ENCODE data around the gene NFS1.
"Not testable (repeated sequence)": the region's sequence is repeated elsewhere in the genome, so short reads cannot be mapped to it uniquely, and the experiment has no call there.

Gene NFS1

GRCh38 chr20:35726842-35727711 is 27.9 kb upstream of the NFS1 start:
- no peak for DNase-seq
- no peaks in the 10 kb centered on the region for H3K9me3 ChIP-seq (ENCODE audit: control insufficient read depth, low read length)
- H3K27ac ChIP-seq (ENCODE audit: insufficient read depth, low read length, poor library complexity, severe bottlenecking), result no peak overlapping the region
- H3K36me3 ChIP-seq (ENCODE audit: control insufficient read depth, insufficient read depth, low read length), result peaks cover 91% of the 10 kb centered on the region
- H3K4me3 ChIP-seq (ENCODE audit: insufficient read depth, low read depth, low read length, poor library complexity, severe bottlenecking), result no peak overlapping the region
- peaks cover 12% of the 10 kb centered on the region for H3K4me1 ChIP-seq (ENCODE audit: control insufficient read depth, insufficient read depth, low read length, poor library complexity, severe bottlenecking)
- no peaks in the 10 kb centered on the region for H3K27me3 ChIP-seq (replicated peaks; ENCODE audit: control insufficient read depth, insufficient read depth, low read length, poor library complexity, severe bottlenecking)

DNA sequence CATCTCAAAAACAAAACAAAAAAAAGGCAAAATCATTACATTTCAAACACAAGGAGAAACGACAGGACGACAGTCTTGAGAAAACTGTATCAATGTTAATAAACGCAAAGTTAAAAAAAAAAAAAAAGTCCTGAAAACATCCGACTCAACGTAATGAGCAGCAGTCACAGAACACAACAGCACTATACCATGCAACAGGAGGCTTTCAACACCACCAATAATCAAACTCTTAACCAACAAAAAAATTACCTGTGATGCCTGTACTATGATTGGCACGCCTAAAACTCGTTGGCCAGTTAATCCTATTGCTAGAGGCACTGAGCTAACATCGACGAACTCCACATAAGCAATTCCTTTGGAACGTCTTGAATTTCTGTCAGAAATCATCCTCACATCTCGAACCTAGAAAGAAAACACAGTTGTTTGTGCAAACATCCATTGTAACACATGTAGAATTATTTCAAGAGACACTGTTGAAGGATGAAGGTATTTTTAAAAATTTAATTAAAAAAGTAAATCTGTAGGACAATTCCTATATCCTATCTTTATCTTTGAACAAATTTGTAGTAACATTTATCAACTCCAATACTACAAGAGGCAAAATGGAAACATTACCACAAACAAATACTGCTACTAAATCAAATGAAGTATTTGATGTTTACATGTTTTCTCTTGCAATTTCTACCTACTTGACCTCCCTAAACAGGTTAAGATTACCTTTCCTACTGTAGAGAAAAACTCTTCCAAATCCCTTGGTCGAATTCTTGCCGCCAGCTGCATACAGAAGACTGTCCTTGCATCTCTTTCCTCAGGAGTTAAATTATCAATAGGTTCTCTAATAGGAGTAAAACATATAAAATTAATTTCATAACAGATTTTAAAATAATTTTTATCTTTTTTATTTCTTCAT is 25.4 kb upstream of the NFS1 start:
- no peak overlapping the region for H3K27ac ChIP-seq (ENCODE audit: insufficient read depth, low read length, poor library complexity, severe bottlenecking)
- no peak for DNase-seq
- H3K27me3 ChIP-seq (replicated peaks; ENCODE audit: control insufficient read depth, insufficient read depth, low read length, poor library complexity, severe bottlenecking), result no peaks in the 10 kb centered on the region
- peaks cover 7% of the 10 kb centered on the region for H3K4me1 ChIP-seq (ENCODE audit: control insufficient read depth, insufficient read depth, low read length, poor library complexity, severe bottlenecking)
- no peaks in the 10 kb centered on the region for H3K9me3 ChIP-seq (ENCODE audit: control insufficient read depth, low read length)
- H3K4me3 ChIP-seq (ENCODE audit: insufficient read depth, low read depth, low read length, poor library complexity, severe bottlenecking), result no peak overlapping the region
- peaks cover 91% of the 10 kb centered on the region for H3K36me3 ChIP-seq (ENCODE audit: control insufficient read depth, insufficient read depth, low read length)

DNA sequence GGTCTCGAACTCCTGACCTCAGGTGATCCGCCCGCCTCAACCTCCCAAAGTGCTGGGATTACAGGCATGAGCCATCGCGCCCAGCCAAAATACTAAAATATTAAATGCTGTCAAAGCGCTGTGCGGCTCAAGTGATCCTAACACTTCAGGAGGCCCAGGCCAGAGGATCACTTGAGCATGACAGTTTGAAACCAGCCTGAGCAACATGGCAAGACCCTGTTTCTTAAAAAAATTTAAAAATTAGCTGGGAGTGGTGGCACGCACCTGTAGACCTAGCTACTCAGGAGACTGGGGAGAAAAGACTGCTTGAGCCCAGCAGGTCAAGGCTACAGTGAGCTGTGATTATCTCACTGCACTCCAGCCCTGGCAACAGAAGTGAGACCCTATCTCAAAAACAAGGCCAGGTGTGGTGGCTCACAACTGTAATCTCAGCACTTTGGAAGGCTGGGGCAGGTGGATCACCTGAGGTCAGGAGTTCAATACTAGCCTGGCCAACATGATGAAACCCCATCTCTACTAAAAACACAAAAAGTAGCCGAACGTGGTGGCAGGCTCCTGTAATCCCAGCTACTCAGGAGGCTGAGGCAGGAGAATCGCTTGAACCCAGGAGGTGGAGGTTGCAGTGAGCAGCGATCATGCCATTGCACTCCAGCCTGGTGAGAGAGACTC is 24.6 kb upstream of the NFS1 start:
- DNase-seq; H3K4me1 ChIP-seq (ENCODE audit: control insufficient read depth, insufficient read depth, low read length, poor library complexity, severe bottlenecking); H3K9me3 ChIP-seq (ENCODE audit: control insufficient read depth, low read length); H3K27ac ChIP-seq (ENCODE audit: insufficient read depth, low read length, poor library complexity, severe bottlenecking); H3K4me3 ChIP-seq (ENCODE audit: insufficient read depth, low read depth, low read length, poor library complexity, severe bottlenecking); H3K27me3 ChIP-seq (replicated peaks; ENCODE audit: control insufficient read depth, insufficient read depth, low read length, poor library complexity, severe bottlenecking): not testable (repeated sequence)
- H3K36me3 ChIP-seq (ENCODE audit: control insufficient read depth, insufficient read depth, low read length), result peaks cover 91% of the 10 kb centered on the region

DNA sequence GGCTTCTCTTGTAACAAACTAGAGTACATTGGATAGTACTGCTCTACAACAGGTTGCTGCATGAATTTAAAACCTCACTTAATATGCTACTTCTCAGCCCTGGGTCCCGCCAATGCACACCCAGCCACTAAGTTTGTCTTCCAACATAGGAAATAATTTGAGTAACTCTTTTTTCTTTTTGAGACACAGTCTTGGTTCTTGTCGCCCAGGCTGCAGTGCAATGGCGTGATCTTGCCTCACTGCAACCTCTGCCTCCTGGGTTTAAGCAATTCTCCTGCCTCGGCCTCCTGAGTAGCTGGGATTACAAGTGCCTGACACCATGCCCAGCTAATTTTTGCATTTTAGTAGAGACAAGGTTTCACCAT is 24.1 kb upstream of the NFS1 start:
- H3K27me3 ChIP-seq (replicated peaks; ENCODE audit: control insufficient read depth, insufficient read depth, low read length, poor library complexity, severe bottlenecking); H3K27ac ChIP-seq (ENCODE audit: insufficient read depth, low read length, poor library complexity, severe bottlenecking); H3K4me3 ChIP-seq (ENCODE audit: insufficient read depth, low read depth, low read length, poor library complexity, severe bottlenecking); H3K4me1 ChIP-seq (ENCODE audit: control insufficient read depth, insufficient read depth, low read length, poor library complexity, severe bottlenecking); DNase-seq; H3K9me3 ChIP-seq (ENCODE audit: control insufficient read depth, low read length): not testable (repeated sequence)
- H3K36me3 ChIP-seq (ENCODE audit: control insufficient read depth, insufficient read depth, low read length), result peaks cover 92% of the 10 kb centered on the region

- no peak for DNase-seq
- H3K36me3 ChIP-seq (ENCODE audit: control insufficient read depth, insufficient read depth, low read length), result peaks cover 94% of the 10 kb centered on the region
- H3K4me1 ChIP-seq (ENCODE audit: control insufficient read depth, insufficient read depth, low read length, poor library complexity, severe bottlenecking), result peaks cover 7% of the 10 kb centered on the region
Observed at GRCh38 chr20:35721621-35722020, 22.5 kb upstream of the NFS1 start.

GRCh38 chr20:35721219-35721618 is 22.1 kb upstream of the NFS1 start:
- no peaks in the 10 kb centered on the region for H3K9me3 ChIP-seq (ENCODE audit: control insufficient read depth, low read length)
- H3K4me1 ChIP-seq (ENCODE audit: control insufficient read depth, insufficient read depth, low read length, poor library complexity, severe bottlenecking), result peaks cover 7% of the 10 kb centered on the region
- peaks cover 94% of the 10 kb centered on the region for H3K36me3 ChIP-seq (ENCODE audit: control insufficient read depth, insufficient read depth, low read length)
- H3K27ac ChIP-seq (ENCODE audit: insufficient read depth, low read length, poor library complexity, severe bottlenecking), result no peak overlapping the region
- no peak for DNase-seq
- H3K4me3 ChIP-seq (ENCODE audit: insufficient read depth, low read depth, low read length, poor library complexity, severe bottlenecking), result no peak overlapping the region
- H3K27me3 ChIP-seq (replicated peaks; ENCODE audit: control insufficient read depth, insufficient read depth, low read length, poor library complexity, severe bottlenecking), result no peaks in the 10 kb centered on the region

More at GRCh38 chr20:35721621-35722020, 22.5 kb upstream of the NFS1 start:
- no peak overlapping the region for H3K27ac ChIP-seq (ENCODE audit: insufficient read depth, low read length, poor library complexity, severe bottlenecking)
- H3K4me3 ChIP-seq (ENCODE audit: insufficient read depth, low read depth, low read length, poor library complexity, severe bottlenecking), result no peak overlapping the region
- no peaks in the 10 kb centered on the region for H3K27me3 ChIP-seq (replicated peaks; ENCODE audit: control insufficient read depth, insufficient read depth, low read length, poor library complexity, severe bottlenecking)
- no peaks in the 10 kb centered on the region for H3K9me3 ChIP-seq (ENCODE audit: control insufficient read depth, low read length)

- no peaks in the 10 kb centered on the region for H3K27me3 ChIP-seq (replicated peaks; ENCODE audit: control insufficient read depth, insufficient read depth, low read length, poor library complexity, severe bottlenecking)
- no peak overlapping the region for H3K4me3 ChIP-seq (ENCODE audit: insufficient read depth, low read depth, low read length, poor library complexity, severe bottlenecking)
- no peak overlapping the region for H3K27ac ChIP-seq (ENCODE audit: insufficient read depth, low read length, poor library complexity, severe bottlenecking)
- H3K4me1 ChIP-seq (ENCODE audit: control insufficient read depth, insufficient read depth, low read length, poor library complexity, severe bottlenecking), result peaks cover 7% of the 10 kb centered on the region
- peaks cover 94% of the 10 kb centered on the region for H3K36me3 ChIP-seq (ENCODE audit: control insufficient read depth, insufficient read depth, low read length)
- DNase-seq, result no peak
- no peaks in the 10 kb centered on the region for H3K9me3 ChIP-seq (ENCODE audit: control insufficient read depth, low read length)
Observed at GRCh38 chr20:35720165-35721123, 21.3 kb upstream of the NFS1 start.

GRCh38 chr20:35719717-35720116 is 20.6 kb upstream of the NFS1 start:
- Histone ChIP-seq H3K9me3 (ENCODE audit: control insufficient read depth, low read length) (no peaks in the 10 kb centered on the region), H3K4me1 (ENCODE audit: control insufficient read depth, insufficient read depth, low read length, poor library complexity, severe bottlenecking) (peaks cover 7% of the 10 kb centered on the region), H3K27me3 (replicated peaks; ENCODE audit: control insufficient read depth, insufficient read depth, low read length, poor library complexity, severe bottlenecking) (no peaks in the 10 kb centered on the region), H3K4me3 (ENCODE audit: insufficient read depth, low read depth, low read length, poor library complexity, severe bottlenecking) (no peak overlapping the region), H3K36me3 (ENCODE audit: control insufficient read depth, insufficient read depth, low read length) (peaks cover 94% of the 10 kb centered on the region), H3K27ac (ENCODE audit: insufficient read depth, low read length, poor library complexity, severe bottlenecking) (no peak overlapping the region)
- no peak for DNase-seq

DNA sequence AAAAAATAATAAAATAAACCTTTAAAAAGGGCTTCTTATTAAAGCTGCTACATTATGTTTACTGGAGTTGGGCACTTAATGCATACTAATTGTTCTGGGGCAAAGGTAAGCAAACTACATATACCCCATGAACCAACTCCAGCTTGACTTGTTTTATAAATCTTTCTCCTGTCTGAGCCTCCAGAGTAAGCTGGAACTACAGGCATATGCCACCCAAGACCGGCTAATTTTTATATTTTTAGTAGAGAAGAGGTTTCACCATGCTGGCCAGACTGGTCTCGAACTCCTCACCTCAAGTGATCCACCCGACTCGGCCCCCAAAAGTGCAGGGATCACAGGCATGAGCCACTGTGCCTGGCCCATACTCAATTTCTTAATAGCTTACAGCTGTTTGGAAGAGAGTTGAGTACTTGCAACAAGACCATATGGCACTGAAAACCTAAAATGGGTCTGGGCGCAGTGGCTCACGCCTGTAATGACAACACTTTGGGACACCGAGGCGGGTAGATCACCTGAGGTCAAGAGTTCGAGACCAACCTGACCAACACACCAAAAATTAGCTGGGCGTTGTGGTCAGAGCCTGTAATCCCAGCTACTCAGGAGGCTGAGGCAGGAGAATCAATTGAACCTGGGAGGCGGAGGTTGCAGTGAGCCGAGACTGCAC is 20.0 kb upstream of the NFS1 start:
- no peak overlapping the region for H3K27ac ChIP-seq (ENCODE audit: insufficient read depth, low read length, poor library complexity, severe bottlenecking)
- DNase-seq, result no peak
- H3K4me1 ChIP-seq (ENCODE audit: control insufficient read depth, insufficient read depth, low read length, poor library complexity, severe bottlenecking), result peaks cover 7% of the 10 kb centered on the region
- no peaks in the 10 kb centered on the region for H3K9me3 ChIP-seq (ENCODE audit: control insufficient read depth, low read length)
- no peak overlapping the region for H3K4me3 ChIP-seq (ENCODE audit: insufficient read depth, low read depth, low read length, poor library complexity, severe bottlenecking)
- H3K36me3 ChIP-seq (ENCODE audit: control insufficient read depth, insufficient read depth, low read length), result peaks cover 90% of the 10 kb centered on the region
- H3K27me3 ChIP-seq (replicated peaks; ENCODE audit: control insufficient read depth, insufficient read depth, low read length, poor library complexity, severe bottlenecking), result no peaks in the 10 kb centered on the region

All from effector memory CD4-positive, alpha-beta T cell (primary cell).